HEK293 (cell line): ENCODE measurements around the gene S100A10.

Experiments
- AEBP2 ChIP-seq: fragments of 450-650 bp; formaldehyde crosslinking; IDR thresholded peaks from 2 replicates; pipeline ENCODE4 v1.5.1; 2016; ENCODE audit warnings: missing biosample characterization, missing genetic modification characterization, borderline replicate concordance
- FEZF1 ChIP-seq: fragments of 450-650 bp; formaldehyde crosslinking; IDR thresholded peaks from 2 replicates; pipeline ENCODE4 v1.5.1; 2016; ENCODE audit warnings: missing biosample characterization, missing genetic modification characterization
- HIC1 ChIP-seq: fragments of 450-650 bp; formaldehyde crosslinking; IDR thresholded peaks from 2 replicates; pipeline ENCODE4 v1.5.1; 2016; ENCODE audit warnings: missing biosample characterization, missing genetic modification characterization
- HOXA7 ChIP-seq: sonication (generic); formaldehyde crosslinking; IDR thresholded peaks from 2 replicates; pipeline ENCODE4 v1.8.1; 2022; ENCODE audit warnings: missing genetic modification reagents, borderline replicate concordance
- INSM2 ChIP-seq: fragments of 450-650 bp; formaldehyde crosslinking; IDR thresholded peaks from 2 replicates; pipeline ENCODE4 v1.5.1; 2016; ENCODE audit warnings: missing biosample characterization, missing genetic modification characterization
- MYNN ChIP-seq: fragments of 450-650 bp; formaldehyde crosslinking; IDR thresholded peaks from 2 replicates; pipeline ENCODE4 v1.5.1; 2016; ENCODE audit warnings: missing biosample characterization, missing genetic modification characterization, borderline replicate concordance
- OSR2 ChIP-seq: fragments of 450-650 bp; formaldehyde crosslinking; IDR thresholded peaks from 2 replicates; pipeline ENCODE4 v1.5.1; 2016; ENCODE audit warnings: missing biosample characterization, missing genetic modification characterization
- SP7 ChIP-seq: fragments of 450-650 bp; formaldehyde crosslinking; IDR thresholded peaks from 2 replicates; pipeline ENCODE4 v1.5.1; 2016; ENCODE audit warnings: missing biosample characterization, missing genetic modification characterization
- ZEB2 ChIP-seq: fragments of 450-650 bp; formaldehyde crosslinking; IDR thresholded peaks from 2 replicates; pipeline ENCODE4 v1.5.1; 2016; ENCODE audit warnings: missing biosample characterization, missing genetic modification characterization
- ZNF132 ChIP-seq: fragments of 450-650 bp; formaldehyde crosslinking; IDR thresholded peaks from 2 replicates; pipeline ENCODE4 v1.5.1; 2017; ENCODE audit warnings: missing biosample characterization, missing genetic modification characterization, borderline replicate concordance
- ZNF138 ChIP-seq: fragments of 450-650 bp; formaldehyde crosslinking; IDR thresholded peaks from 2 replicates; pipeline ENCODE4 v1.5.1; 2016; ENCODE audit warnings: missing biosample characterization, missing genetic modification characterization, borderline replicate concordance
- ZNF18 ChIP-seq: fragments of 450-650 bp; formaldehyde crosslinking; IDR thresholded peaks from 2 replicates; pipeline ENCODE4 v1.5.1; 2016; ENCODE audit warnings: missing biosample characterization, missing genetic modification characterization
- ZNF184 ChIP-seq: fragments of 450-650 bp; IDR thresholded peaks from 2 replicates; pipeline ENCODE4 v1.5.1; 2018; ENCODE audit warnings: missing biosample characterization, mild to moderate bottlenecking, missing genetic modification characterization
- ZNF221 ChIP-seq: fragments of 450-650 bp; formaldehyde crosslinking; IDR thresholded peaks from 2 replicates; pipeline ENCODE4 v1.5.1; 2017; ENCODE audit warnings: missing biosample characterization, missing genetic modification characterization, borderline replicate concordance
- ZNF23 ChIP-seq: fragments of 450-650 bp; formaldehyde crosslinking; IDR thresholded peaks from 2 replicates; pipeline ENCODE4 v1.5.1; 2016; ENCODE audit warnings: missing biosample characterization, missing genetic modification characterization, borderline replicate concordance
- ZNF24 ChIP-seq: fragments of 450-650 bp; formaldehyde crosslinking; IDR thresholded peaks from 2 replicates; pipeline ENCODE4 v1.5.1; 2016; ENCODE audit warnings: missing biosample characterization, missing genetic modification characterization
- ZNF26 ChIP-seq: fragments of 450-650 bp; formaldehyde crosslinking; IDR thresholded peaks from 2 replicates; pipeline ENCODE4 v1.5.1; 2016; ENCODE audit warnings: missing biosample characterization, missing genetic modification characterization
- ZNF518A ChIP-seq: fragments of 450-650 bp; formaldehyde crosslinking; conservative IDR thresholded peaks from 2 replicates; pipeline ENCODE4 v1.5.1; 2016; ENCODE audit warnings: low read depth, missing biosample characterization, missing genetic modification characterization
- ZNF639 ChIP-seq: fragments of 450-650 bp; formaldehyde crosslinking; IDR thresholded peaks from 2 replicates; pipeline ENCODE4 v1.5.1; 2016; ENCODE audit warnings: missing biosample characterization, missing genetic modification characterization
- ZNF660 ChIP-seq: fragments of 450-650 bp; IDR thresholded peaks from 2 replicates; pipeline ENCODE4 v1.5.1; 2018; ENCODE audit warnings: missing biosample characterization, mild to moderate bottlenecking, missing genetic modification characterization
- ZNF677 ChIP-seq: fragments of 450-650 bp; IDR thresholded peaks from 2 replicates; pipeline ENCODE4 v1.5.0; 2018; ENCODE audit warnings: missing biosample characterization, mild to moderate bottlenecking, missing genetic modification characterization, moderate library complexity
- ZNF777 ChIP-seq: fragments of 450-650 bp; formaldehyde crosslinking; IDR thresholded peaks from 2 replicates; pipeline ENCODE4 v1.5.1; 2017; ENCODE audit warnings: missing biosample characterization, missing genetic modification characterization, borderline replicate concordance
- ZSCAN4 ChIP-seq: fragments of 450-650 bp; formaldehyde crosslinking; IDR thresholded peaks from 2 replicates; pipeline ENCODE4 v1.5.1; 2017; ENCODE audit warnings: missing biosample characterization, missing genetic modification characterization

Gene S100A10

GRCh38 chr1:151988405-151988923 is 5.2 kb downstream of the S100A10 start (continued):
- TF ChIP-seq HOXA7 (CRISPR knock-in tag) (no peak), ZNF677 (tag by site-specific recombination) (no peak), ZNF132 (no peak), MYNN (tag by site-specific recombination) (no peak), ZNF23 (tag by site-specific recombination) (no peak), ZNF26 (tag by site-specific recombination) (no peak), ZNF660 (tag by site-specific recombination) (peak; percentile 62; the same call in 1 of the 2 replicates), FEZF1 (tag by site-specific recombination) (peak; percentile 89), HIC1 (tag by site-specific recombination) (peak; percentile 93), INSM2 (tag by site-specific recombination) (peak; percentile 96), ZNF24 (tag by site-specific recombination) (peak; percentile 95), ZNF184 (tag by site-specific recombination) (no peak), ZSCAN4 (tag by site-specific recombination) (0 out of 2 replicates have a peak, but pooled peaks have one; percentile 28), ZNF138 (tag by site-specific recombination) (no peak), ZNF221 (tag by site-specific recombination) (no peak), AEBP2 (tag by site-specific recombination) (no peak), ZEB2 (tag by site-specific recombination) (peak; percentile 95), SP7 (peak; percentile 100), ZNF18 (tag by site-specific recombination) (peak; percentile 32; the same call in 1 of the 2 replicates), ZNF777 (tag by site-specific recombination) (no peak), ZNF518A (tag by site-specific recombination) (peak; percentile 59), OSR2 (tag by site-specific recombination) (peak; percentile 90), ZNF639 (tag by site-specific recombination) (peak; percentile 89)
